Stimulated activated CD4-positive, alpha-beta T cell treated with anti-CD3 and anti-CD28 coated beads, Interleukin-1b, Interleukin-23, amount 100 ng/mL, for 1 hour (primary cell): ENCODE data around the gene KLC3.
"Not testable (repeated sequence)": the region's sequence is repeated elsewhere in the genome, so short reads cannot be mapped to it uniquely, and the experiment has no call there.

ENCODE experiments used
- DNase-seq, 2 donors: peaks; one replicate each; pipeline ENCODE4 v3.0.0-alpha.2; 2020; ENCODE audit warnings: low read depth in 2 of 2

KLC3 gene

GRCh38 chr19:45340232-45340898 is at the start of gene KLC3:
TSS of gene KLC3 (plus strand) at chr19:45340750. CDS start at chr19:45345542, 4,792 bp downstream.
- DNase-seq = peak in 1 of 2 donors; percentile 21

GRCh38 chr19:45291834-45292233 is 48.7 kb upstream of the KLC3 start:
- no peak for DNase-seq

DNA sequence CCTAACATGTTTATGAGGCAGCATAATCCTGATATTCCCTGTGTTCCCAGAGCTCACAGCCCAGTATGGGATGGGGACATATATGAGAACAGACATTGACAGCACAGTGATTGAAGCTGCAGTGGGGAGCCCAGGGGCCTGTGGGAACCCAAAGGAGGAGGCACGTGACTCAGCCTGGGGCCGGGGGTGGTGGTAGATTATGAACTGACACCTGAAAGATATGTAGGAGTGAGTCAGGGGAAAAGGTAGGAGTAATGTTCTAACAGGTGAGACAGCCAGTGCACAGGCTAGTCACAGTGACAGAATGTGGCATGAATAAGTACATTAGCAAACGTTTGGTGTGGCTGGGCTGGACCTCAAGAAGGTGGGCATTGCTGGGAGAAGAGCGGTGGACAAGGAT is 46.9 kb upstream of the KLC3 start:
- peak in 1 of 2 donors; percentile 7 for DNase-seq

DNA sequence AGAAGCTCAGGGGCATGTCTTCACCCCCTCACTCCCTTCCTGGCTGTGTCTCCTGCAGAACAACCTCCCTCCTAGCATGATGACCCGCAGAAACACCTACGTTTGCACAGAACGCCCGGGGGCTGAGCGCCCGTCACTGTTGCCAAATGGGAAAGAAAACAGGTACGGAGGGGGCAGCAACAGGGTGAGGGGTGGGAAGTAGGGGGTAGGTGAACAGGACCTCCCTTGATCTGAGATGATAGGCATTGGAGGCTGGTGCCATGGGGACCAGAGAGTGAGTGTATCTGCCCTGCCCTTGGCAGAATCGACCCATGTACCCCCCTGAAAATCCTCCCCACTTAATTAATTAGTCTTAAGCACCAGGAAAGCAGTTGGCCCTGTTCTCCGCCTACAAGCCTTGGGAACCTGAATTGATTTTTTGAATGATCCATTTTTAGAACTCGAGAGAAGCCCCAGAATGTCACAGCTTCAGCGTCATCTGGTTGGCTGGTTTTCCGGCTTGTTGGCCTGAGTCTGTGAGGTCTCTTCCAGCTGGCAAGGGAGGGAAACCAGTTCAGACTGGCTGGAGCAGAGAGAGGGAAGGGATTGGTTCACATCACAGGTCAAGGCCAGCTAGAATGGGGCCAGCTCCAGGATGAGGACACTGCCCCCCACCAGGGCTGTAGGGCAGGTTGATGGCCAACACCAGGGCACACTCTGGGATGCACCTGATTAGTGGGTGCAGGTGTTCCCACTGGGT is 46.1 kb upstream of the KLC3 start:
- no peak for DNase-seq

DNA sequence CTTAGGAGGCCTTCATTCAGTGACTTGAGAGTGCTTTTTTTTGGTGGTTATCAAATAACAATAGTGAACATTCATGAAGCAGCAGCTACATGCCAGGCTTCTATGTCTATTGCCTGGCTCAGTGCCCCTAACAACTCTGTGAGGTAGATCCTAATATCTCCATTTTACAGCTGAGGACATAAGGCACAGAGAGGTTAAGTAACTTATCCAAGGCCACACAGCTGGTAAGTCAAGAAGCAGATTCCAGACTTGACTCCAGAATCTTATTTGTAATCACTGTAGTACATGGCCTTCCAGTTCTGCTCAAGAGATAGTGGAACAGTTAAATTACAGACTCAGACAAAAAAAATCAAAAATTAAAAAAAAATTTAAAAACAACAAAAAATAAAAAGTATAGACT is 44.7 kb upstream of the KLC3 start:
- no peak for DNase-seq

- DNase-seq = no peak
Observed at GRCh38 chr19:45296355-45296754, 44.2 kb upstream of the KLC3 start.

DNA sequence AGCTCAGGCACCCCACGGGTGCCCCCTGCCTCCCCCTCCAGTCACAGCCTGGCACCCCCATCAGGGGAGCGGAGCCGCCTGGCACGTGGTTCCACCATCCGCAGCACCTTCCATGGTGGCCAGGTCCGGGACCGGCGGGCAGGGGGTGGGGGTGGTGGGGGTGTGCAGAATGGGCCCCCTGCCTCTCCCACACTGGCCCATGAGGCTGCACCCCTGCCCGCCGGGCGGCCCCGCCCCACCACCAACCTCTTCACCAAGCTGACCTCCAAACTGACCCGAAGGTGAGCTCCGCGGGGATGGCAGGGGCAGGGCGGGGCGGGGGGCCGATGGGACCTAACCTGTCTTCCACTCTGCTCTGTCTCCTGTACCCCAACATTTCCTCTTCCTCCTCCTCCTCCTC is 42.9 kb upstream of the KLC3 start:
- DNase-seq = no peak

DNA sequence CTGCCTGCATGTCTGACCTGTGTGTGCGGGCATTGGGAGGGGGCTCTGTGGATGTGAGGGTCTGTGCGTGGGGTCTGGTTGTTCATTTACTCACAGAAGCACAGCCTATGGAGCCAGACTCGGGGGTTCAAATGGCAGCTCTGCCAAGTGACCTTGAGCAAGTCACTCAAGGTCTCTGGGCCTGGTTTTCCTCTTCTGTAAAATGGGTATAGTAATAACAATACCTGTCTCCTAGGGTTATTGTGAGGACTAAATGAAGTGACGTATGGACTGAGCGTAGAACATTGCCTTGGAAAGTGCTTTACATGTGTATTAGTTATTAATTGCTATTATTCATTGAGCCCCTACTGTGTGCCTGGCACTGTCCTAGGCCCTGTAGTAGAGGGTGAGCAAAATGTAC is 42.3 kb upstream of the KLC3 start:
- no peak for DNase-seq

- DNase-seq = no peak
Observed at GRCh38 chr19:45299719-45300118, 40.8 kb upstream of the KLC3 start.

DNA sequence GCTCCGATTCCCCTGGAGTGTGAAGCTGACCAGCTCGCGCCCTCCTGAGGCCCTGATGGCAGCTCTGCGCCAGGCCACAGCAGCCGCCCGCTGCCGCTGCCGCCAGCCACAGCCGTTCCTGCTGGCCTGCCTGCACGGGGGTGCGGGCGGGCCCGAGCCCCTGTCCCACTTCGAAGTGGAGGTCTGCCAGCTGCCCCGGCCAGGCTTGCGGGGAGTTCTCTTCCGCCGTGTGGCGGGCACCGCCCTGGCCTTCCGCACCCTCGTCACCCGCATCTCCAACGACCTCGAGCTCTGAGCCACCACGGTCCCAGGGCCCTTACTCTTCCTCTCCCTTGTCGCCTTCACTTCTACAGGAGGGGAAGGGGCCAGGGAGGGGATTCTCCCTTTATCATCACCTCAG is 38.1 kb upstream of the KLC3 start:
- DNase-seq = no peak

DNA sequence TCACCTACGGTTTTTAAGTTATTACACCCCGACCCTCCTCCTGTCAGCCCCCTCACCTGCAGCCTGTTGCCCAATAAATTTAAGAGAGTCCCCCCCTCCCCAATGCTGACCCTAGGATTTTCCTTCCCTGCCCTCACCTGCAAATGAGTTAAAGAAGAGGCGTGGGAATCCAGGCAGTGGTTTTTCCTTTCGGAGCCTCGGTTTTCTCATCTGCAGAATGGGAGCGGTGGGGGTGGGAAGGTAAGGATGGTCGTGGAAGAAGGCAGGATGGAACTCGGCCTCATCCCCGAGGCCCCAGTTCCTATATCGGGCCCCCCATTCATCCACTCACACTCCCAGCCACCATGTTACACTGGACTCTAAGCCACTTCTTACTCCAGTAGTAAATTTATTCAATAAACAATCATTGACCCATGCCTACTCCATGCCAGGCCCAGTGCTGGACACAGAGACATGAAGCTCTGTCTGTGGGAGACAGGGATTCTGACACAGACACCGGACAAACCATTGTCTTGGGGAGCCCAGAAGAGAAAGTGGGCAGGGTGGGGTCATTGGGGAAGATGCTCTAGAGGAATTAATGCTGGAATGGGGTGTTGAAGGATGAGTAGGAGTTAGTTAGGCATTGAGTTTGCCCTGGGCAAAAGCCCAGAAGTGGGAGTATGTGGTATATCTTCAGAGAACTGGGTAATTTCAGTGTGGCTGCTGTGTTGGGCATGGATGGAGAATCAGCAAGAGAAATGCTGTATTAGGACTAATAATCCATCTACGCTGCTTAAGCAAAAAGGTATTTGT is 37.1 kb upstream of the KLC3 start:
- no peak for DNase-seq

- DNase-seq = no peak
Observed at GRCh38 chr19:45304141-45304926, 36.2 kb upstream of the KLC3 start.

DNA sequence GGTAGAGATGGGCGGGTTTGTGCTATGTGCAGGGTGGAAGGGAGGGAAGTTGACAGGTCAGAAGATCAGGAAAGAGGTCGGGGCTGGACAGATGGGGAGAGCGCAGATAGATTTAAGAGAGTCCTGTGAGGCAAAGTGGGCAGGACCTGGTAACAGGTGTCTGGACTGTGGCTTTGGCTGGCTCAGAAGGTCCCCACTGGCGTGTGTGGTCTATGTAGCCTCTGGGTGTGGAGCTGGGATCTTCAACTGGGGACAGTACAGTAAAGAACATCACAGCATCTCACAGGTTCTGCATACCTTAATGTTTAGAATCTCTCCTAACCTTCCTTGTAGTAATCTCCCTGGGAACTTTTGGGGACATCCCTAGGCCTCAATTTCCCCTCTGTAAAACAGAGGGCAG is 35.5 kb upstream of the KLC3 start:
- no peak for DNase-seq

GRCh38 chr19:45305421-45305820 is 35.1 kb upstream of the KLC3 start:
- DNase-seq = no peak

DNA sequence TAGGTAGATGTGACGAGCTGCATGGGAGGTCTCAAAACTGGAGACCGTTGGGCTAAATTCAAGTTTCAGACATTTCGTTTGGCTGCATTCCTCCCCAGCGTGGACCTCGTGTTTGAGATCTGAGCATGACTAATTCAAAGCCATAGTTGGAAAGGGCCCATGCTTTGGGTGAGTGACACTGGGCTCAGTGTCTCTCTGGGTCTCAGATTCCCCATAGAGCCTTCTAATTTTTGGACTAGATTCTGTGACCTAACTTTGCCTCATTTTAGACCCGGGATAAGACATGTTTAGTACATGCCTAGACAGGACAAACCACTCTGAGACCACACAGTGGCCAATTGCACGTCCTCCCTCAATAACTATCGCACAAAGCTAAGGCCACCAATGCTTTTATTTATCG is 34.5 kb upstream of the KLC3 start:
- DNase-seq = no peak

- no peak for DNase-seq
Observed at GRCh38 chr19:45306518-45307027, 34.0 kb upstream of the KLC3 start.

DNA sequence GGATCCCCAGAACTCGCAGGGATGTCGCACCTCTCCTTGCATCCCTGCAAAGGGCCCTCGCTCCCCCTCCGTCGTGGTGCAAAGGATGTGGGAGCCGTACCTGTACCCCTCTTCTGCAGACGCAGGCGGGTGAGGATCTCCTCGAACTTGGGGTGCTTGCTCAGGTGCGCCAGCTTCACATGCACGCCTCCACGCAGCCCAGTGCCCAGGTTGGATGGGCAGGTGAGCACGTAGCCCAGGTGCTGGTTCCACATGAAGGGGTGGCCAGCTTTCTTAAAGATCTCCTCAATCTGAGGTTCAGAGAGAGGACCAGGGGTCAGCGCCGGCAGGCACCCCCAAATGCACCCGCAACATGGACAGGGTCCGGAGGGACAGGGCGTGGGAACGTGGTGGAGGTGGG is 33.2 kb upstream of the KLC3 start:
- DNase-seq = no peak

GRCh38 chr19:45309322-45309721 is 31.2 kb upstream of the KLC3 start:
- not testable (repeated sequence) for DNase-seq

GRCh38 chr19:45311621-45312020 is 28.9 kb upstream of the KLC3 start:
- DNase-seq = no peak

- not testable (repeated sequence) for DNase-seq
Observed at GRCh38 chr19:45312285-45312684, 28.3 kb upstream of the KLC3 start.

DNA sequence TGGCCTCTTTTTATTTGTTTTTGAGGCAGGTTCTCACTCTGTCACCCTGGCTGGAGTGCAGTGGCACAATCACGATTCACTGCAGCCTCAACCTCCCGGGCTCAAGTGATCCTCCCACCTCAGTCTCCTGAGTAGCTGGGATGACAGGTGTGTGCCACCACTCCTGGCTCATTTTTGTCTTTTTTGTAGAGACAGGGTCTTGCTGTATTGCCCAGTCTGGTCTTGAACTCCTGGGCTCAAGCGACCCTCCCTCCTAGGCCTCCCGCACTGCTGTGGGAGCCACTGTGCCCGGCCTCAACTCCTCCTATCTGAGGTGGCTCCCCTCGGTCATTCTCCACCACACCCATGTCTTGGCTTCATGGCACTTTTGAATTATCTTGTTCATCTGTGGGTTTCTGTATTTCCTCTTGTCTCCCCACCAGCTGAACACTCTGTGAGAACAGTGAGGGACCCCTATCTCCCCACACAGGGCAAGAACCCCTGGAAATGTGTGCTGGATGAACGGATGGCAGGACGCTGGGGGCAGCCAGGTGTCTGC is 25.8 kb upstream of the KLC3 start:
- no peak for DNase-seq
